Neural cell (in vitro differentiated cells): ENCODE data around the gene MGAT5B.

ENCODE experiments used
- EZH2 ChIP-seq: fragments of 200-600, 300-800 bp; shearing (Covaris generic), sonication (generic); IDR thresholded peaks from 2 replicates; pipeline ENCODE4 v1.6.1; 2014; ENCODE audit warnings: antibody characterized with exemption, low read length, borderline replicate concordance, mild to moderate bottlenecking; ENCODE audit not compliant: insufficient read depth, poor library complexity, severe bottlenecking
- POLR2AphosphoS5 ChIP-seq: IDR thresholded peaks from 2 replicates; pipeline ENCODE4 v1.6.1; 2012
- TAF1 ChIP-seq: IDR thresholded peaks from 2 replicates; pipeline ENCODE4 v1.6.1; 2012; ENCODE audit warnings: low read depth
- TF ChIP-seq, protein P1 (sequence below): fragments of 450-650 bp; IDR thresholded peaks from 2 replicates; pipeline ENCODE4 v1.5.1; 2014; ENCODE audit warnings: antibody characterized with exemption, mild to moderate bottlenecking, moderate library complexity; ENCODE audit not compliant: poor library complexity, severe bottlenecking

DNA sequence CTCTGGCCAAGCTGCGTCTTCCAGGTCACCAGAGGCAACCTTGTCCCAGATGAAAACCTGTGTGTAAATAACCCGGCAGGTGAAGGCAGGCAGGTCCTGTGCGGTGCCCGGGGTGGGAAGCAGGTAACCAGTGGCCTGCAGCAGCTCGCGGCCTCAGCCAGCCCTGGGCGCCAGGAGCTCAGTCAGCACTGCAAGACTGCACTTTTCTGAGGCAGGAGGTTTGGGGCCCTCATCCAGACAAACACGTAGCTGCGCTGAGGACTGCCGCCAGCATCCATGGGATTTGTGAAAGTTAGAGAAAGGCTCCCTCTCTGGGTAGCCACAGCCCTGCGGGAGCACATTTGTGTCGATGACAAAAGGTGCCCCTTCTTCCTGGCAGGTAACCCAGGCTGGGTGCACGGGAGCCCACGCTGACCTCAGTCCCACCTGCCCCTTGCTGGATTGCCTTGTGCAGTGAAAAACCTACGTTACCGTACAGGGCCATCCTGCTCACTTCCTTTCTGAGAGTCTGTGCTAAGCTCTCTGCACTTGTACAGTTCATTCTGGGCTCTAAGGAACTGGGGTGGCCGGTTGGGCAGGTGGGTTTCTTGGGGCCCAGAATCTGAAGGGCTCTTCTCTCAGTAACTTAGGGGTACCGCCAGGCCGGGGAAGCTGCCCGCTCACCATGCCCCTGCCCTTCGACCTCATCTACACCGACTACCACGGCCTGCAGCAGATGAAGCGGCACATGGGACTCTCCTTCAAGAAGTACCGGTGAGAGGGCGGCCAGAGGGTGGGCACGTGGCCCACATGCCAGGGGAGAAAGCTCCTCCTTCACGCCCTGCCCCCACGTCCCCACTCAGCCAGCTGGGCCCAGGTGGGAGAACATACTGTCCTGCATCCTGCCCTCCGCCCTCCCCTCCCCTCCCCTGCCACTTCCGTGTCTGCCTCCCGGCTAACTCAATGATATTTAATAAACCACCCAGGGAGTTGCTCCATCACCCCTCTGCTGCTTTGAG lies 56.4 kb downstream of the MGAT5B start:
- TF ChIP-seq POLR2AphosphoS5 (no peak), EZH2 (no peak), TAF1 (no peak)
- TF ChIP-seq, protein P1, sequence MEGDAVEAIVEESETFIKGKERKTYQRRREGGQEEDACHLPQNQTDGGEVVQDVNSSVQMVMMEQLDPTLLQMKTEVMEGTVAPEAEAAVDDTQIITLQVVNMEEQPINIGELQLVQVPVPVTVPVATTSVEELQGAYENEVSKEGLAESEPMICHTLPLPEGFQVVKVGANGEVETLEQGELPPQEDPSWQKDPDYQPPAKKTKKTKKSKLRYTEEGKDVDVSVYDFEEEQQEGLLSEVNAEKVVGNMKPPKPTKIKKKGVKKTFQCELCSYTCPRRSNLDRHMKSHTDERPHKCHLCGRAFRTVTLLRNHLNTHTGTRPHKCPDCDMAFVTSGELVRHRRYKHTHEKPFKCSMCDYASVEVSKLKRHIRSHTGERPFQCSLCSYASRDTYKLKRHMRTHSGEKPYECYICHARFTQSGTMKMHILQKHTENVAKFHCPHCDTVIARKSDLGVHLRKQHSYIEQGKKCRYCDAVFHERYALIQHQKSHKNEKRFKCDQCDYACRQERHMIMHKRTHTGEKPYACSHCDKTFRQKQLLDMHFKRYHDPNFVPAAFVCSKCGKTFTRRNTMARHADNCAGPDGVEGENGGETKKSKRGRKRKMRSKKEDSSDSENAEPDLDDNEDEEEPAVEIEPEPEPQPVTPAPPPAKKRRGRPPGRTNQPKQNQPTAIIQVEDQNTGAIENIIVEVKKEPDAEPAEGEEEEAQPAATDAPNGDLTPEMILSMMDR = no peak
